ENCODE measurements around the gene EIF2S3B.
A peak's percentile ranks its signal among the peaks of the same experiment; 100 is the strongest.

Gene EIF2S3B

GRCh38 chr12:10554756-10555481 lies 49.2 kb downstream of the EIF2S3B start:
- peak; percentile 30 for DNase-seq

- no peak for DNase-seq
Measured at GRCh38 chr12:10557329-10557728, 51.6 kb downstream of the EIF2S3B start.

- no peak for DNase-seq
Measured at GRCh38 chr12:10557766-10558165, 52.1 kb downstream of the EIF2S3B start.
